ENCODE measurements around the gene MYOT. TPM values are rescaled to one million over a fixed set of nuclear protein-coding genes. Genes with fewer than 3 reads are reported as not detected.

The MYOT gene
- total RNA-seq, 1 experiment from 2014 or later: not detected

DNA sequence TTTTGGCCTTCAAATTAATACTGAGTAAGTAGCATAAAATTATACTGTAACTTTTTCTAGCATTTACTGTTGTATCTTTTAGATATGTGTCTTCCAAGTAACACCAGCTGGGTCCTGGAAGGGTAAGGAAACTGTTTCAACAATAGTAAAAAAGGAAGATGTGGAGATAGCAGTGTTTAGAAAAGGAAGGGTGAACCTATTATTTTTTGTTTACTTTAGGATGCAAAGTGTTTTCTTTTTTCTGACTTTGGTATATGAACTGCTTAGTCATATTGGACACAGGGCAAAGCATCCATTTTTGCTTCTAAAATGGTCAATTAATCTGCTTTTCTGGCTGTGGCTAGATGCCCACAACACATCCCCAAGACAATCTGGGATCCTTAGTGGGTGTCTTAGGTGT, 26.9 kb downstream of the MYOT start:
- H2BK120ac ChIP-seq (ENCODE audit: low read depth, low read length, poor library complexity, severe bottlenecking): no peak overlapping the region
- peaks cover 5 to 6% of the 10 kb centered on the region in 2 experiments for H3K4me1 Mint-ChIP-seq
- no peaks in the 10 kb centered on the region for H3K9me3 ChIP-seq (ENCODE audit: control insufficient read depth, low read depth, low read length)
- H3K18ac ChIP-seq (ENCODE audit: insufficient read length, low read depth, low read length): no peak overlapping the region
- no peak overlapping the region for H2AFZ ChIP-seq (ENCODE audit: low read length)
- no peaks in the 10 kb centered on the region for H3K79me1 ChIP-seq (ENCODE audit: insufficient read depth, low read depth, low read length, poor library complexity, severe bottlenecking)
- no peak for DNase-seq
- no peaks in the 10 kb centered on the region for H3K79me2 ChIP-seq (ENCODE audit: insufficient read depth, low read length)
- H3T11ph ChIP-seq (ENCODE audit: low read length): no peak overlapping the region
- TF ChIP-seq, protein P1, sequence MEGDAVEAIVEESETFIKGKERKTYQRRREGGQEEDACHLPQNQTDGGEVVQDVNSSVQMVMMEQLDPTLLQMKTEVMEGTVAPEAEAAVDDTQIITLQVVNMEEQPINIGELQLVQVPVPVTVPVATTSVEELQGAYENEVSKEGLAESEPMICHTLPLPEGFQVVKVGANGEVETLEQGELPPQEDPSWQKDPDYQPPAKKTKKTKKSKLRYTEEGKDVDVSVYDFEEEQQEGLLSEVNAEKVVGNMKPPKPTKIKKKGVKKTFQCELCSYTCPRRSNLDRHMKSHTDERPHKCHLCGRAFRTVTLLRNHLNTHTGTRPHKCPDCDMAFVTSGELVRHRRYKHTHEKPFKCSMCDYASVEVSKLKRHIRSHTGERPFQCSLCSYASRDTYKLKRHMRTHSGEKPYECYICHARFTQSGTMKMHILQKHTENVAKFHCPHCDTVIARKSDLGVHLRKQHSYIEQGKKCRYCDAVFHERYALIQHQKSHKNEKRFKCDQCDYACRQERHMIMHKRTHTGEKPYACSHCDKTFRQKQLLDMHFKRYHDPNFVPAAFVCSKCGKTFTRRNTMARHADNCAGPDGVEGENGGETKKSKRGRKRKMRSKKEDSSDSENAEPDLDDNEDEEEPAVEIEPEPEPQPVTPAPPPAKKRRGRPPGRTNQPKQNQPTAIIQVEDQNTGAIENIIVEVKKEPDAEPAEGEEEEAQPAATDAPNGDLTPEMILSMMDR (conservative IDR thresholded peaks at IDR 0.05): no peak
- H3K27me3 ChIP-seq (ENCODE audit: insufficient read depth, low read length): no peaks in the 10 kb centered on the region
- no peak overlapping the region for H4K5ac ChIP-seq (ENCODE audit: insufficient read length, low read depth, low read length)
- H3K4me1 ChIP-seq (ENCODE audit: insufficient read depth, low read length): no peaks in the 10 kb centered on the region
- H3K4me3 Mint-ChIP-seq: no peak overlapping the region
- H3K4ac ChIP-seq (ENCODE audit: low read depth, low read length): no peak overlapping the region
- H4K8ac ChIP-seq (replicated peaks; ENCODE audit: insufficient read length, low read depth, low read length): no peak overlapping the region
- no peak overlapping the region for H4K91ac ChIP-seq (ENCODE audit: insufficient read length, low read depth, low read length)
- no peak overlapping the region for H3K23ac ChIP-seq (ENCODE audit: insufficient read length, low read depth, low read length)
- H3K36me3 Mint-ChIP-seq (ENCODE audit: insufficient read depth in 1 of 3, low read depth in 3 of 3): no peaks in the 10 kb centered on the region
- H3K9ac ChIP-seq (ENCODE audit: extremely low read depth, insufficient read length, low read length): no peak overlapping the region
- no peak overlapping the region for H3K56ac ChIP-seq (ENCODE audit: insufficient read length, low read depth, low read length)
- H3K23me2 ChIP-seq (ENCODE audit: insufficient read length, low read depth, low read length, poor library complexity, severe bottlenecking): no peaks in the 10 kb centered on the region
- no peak overlapping the region for H2BK12ac ChIP-seq (ENCODE audit: insufficient read length, low read depth, low read length)
- H2BK20ac ChIP-seq (ENCODE audit: low read depth, low read length, poor library complexity, severe bottlenecking): no peak overlapping the region
- no peak overlapping the region for H3K27ac ChIP-seq (ENCODE audit: insufficient read length, low read depth, low read length)
- H3K27me3 Mint-ChIP-seq (ENCODE audit: low read depth): no peaks in the 10 kb centered on the region
- no peaks in the 10 kb centered on the region for H4K20me1 ChIP-seq (ENCODE audit: control insufficient read depth, insufficient read depth, insufficient read length)
- H2BK5ac ChIP-seq (ENCODE audit: insufficient read length, low read length): no peak overlapping the region
- no peak overlapping the region for H2BK15ac ChIP-seq (ENCODE audit: low read depth, low read length)
- H2AK5ac ChIP-seq (ENCODE audit: insufficient read length, low read length): no peak overlapping the region
- no peak overlapping the region for H3K14ac ChIP-seq (ENCODE audit: insufficient read depth, low read length)
- H3K4me2 ChIP-seq (ENCODE audit: insufficient read depth, insufficient read length, low read length): no peak overlapping the region
- H3K9me3 Mint-ChIP-seq: no peaks in the 10 kb centered on the region
- H3K27ac Mint-ChIP-seq: no peak overlapping the region

Measured in H9 (cell line).